Vagina (tissue), 2 donors: ENCODE data around the gene DDX17.

ENCODE experiments used
- POLR2A ChIP-seq, 2 donors: fragments of 450-650 bp; IDR thresholded peaks; one replicate each; pipeline ENCODE4 v1.6.1; 2017; ENCODE audit warnings: antibody characterized with exemption in 2 of 2, mild to moderate bottlenecking in 2 of 2, moderate library complexity in 2 of 2
- POLR2AphosphoS5 ChIP-seq, 2 donors: sonication (generic); formaldehyde crosslinking; IDR thresholded peaks; one replicate each; pipeline ENCODE4 v1.9.0; 2017; ENCODE audit warnings: antibody characterized with exemption in 2 of 2, mild to moderate bottlenecking in 2 of 2, low read depth in 1 of 2; ENCODE audit not compliant: insufficient read depth in 1 of 2
- TF ChIP-seq, protein P1 (sequence below), 3 experiments: fragments of 450-650 bp in 2 of 3; fragments of 200-600 bp in 1 of 3; sonication (generic) in 1 of 3; IDR thresholded peaks; one replicate each; pipeline ENCODE4 v1.5.1; 2017 to 2019; ENCODE audit warnings: antibody characterized with exemption in 3 of 3, mild to moderate bottlenecking in 2 of 3, moderate library complexity in 2 of 3

DNA sequence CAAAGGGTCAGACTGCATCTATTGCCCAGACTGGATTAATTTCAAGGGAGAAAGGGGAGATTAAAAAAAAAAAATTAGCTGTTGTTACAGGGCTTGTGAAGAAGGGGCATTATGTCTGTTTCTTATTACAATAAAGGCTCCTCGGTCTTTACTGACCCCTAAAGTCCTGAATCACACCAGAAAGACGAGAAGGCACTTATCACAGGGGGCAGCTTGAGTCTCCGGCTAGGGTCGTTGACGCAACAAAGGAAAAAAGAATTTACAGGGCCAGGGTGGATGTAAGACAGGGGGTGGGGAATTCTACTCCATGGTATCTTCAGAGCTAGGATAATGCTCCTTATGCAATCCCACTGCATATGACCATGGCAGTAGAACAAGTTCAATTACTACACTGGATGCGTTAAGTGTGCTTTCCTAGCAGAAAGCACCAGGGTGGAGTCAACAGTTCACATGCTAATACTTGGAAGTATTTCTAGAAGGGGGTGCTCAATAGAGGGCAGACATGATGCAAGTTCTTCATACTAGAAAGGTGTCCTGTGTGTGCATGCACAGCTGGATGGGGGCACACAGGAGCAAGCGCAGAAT is 16.5 kb downstream of the DDX17 start:
- no peak for TF ChIP-seq POLR2AphosphoS5 (IDR thresholded peaks at IDR 0.05; ENCODE audit: insufficient read depth in 1 of 2, low read depth in 1 of 2)
- TF ChIP-seq, protein P1, sequence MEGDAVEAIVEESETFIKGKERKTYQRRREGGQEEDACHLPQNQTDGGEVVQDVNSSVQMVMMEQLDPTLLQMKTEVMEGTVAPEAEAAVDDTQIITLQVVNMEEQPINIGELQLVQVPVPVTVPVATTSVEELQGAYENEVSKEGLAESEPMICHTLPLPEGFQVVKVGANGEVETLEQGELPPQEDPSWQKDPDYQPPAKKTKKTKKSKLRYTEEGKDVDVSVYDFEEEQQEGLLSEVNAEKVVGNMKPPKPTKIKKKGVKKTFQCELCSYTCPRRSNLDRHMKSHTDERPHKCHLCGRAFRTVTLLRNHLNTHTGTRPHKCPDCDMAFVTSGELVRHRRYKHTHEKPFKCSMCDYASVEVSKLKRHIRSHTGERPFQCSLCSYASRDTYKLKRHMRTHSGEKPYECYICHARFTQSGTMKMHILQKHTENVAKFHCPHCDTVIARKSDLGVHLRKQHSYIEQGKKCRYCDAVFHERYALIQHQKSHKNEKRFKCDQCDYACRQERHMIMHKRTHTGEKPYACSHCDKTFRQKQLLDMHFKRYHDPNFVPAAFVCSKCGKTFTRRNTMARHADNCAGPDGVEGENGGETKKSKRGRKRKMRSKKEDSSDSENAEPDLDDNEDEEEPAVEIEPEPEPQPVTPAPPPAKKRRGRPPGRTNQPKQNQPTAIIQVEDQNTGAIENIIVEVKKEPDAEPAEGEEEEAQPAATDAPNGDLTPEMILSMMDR (IDR thresholded peaks at IDR 0.05), result no peak
- no peak for TF ChIP-seq POLR2A (IDR thresholded peaks at IDR 0.05)
